Fibroblast of lung (primary cell): ENCODE measurements around the gene SF3B5. TPM values are rescaled to one million over a fixed set of nuclear protein-coding genes. Genes with fewer than 3 reads are reported as not detected.

Experiments used
- DNase-seq, 2 donors: peaks; one replicate each; pipeline versions ENCODE4 v3.0.0 to v3.0.0-alpha.2; 2010; ENCODE audit warnings: low read depth in 2 of 2
- H2AFZ ChIP-seq: 2 replicates; pipeline ENCODE4 v1.5.1; 2012; ENCODE audit warnings: low read length, control low read depth, inconsistent platforms
- H3K27ac ChIP-seq: 2 replicates; pipeline ENCODE4 v1.5.1; 2011; ENCODE audit warnings: low read length, control low read depth; ENCODE audit not compliant: insufficient read depth
- H3K27me3 ChIP-seq: 2 replicates; pipeline ENCODE4 v1.5.1; 2011; ENCODE audit warnings: mild to moderate bottlenecking, low read length; ENCODE audit not compliant: control insufficient read depth, insufficient read depth
- H3K36me3 ChIP-seq: 2 replicates; pipeline ENCODE4 v1.5.1; 2011; ENCODE audit warnings: low read length; ENCODE audit not compliant: control insufficient read depth, insufficient read depth
- H3K4me1 ChIP-seq: 2 replicates; pipeline ENCODE4 v1.5.1; 2011; ENCODE audit warnings: low read length; ENCODE audit not compliant: control insufficient read depth, insufficient read depth; ENCODE audit errors: extremely low read depth
- H3K4me2 ChIP-seq: 2 replicates; pipeline ENCODE4 v1.5.1; 2011; ENCODE audit warnings: low read length, control low read depth; ENCODE audit not compliant: insufficient read depth; ENCODE audit errors: extremely low read depth
- H3K4me3 ChIP-seq, 4 experiments: fragments of 200-600 bp in 1 of 4; sonication (generic) in 1 of 4; replicated peaks in 1 of 4; 2 replicates each; pipeline ENCODE4 v1.5.1; 2011 to 2016; ENCODE audit warnings: low read length in 4 of 4, low read depth in 3 of 4, mild to moderate bottlenecking in 3 of 4, control low read depth in 2 of 4, inconsistent platforms in 1 of 4, mixed read lengths in 1 of 4; ENCODE audit not compliant: insufficient read depth in 1 of 4; ENCODE audit errors: control extremely low read depth in 1 of 4
- H3K79me2 ChIP-seq: 2 replicates; pipeline ENCODE4 v1.5.1; 2012; ENCODE audit warnings: mild to moderate bottlenecking, low read length, inconsistent platforms; ENCODE audit not compliant: control insufficient read depth, insufficient read depth
- H3K9ac ChIP-seq: 2 replicates; pipeline ENCODE4 v1.5.1; 2011; ENCODE audit warnings: mild to moderate bottlenecking, low read length, control low read depth; ENCODE audit not compliant: insufficient read depth
- H3K9me3 ChIP-seq: 2 replicates; pipeline ENCODE4 v1.5.1; 2012; ENCODE audit warnings: low read depth, low read length; ENCODE audit not compliant: control insufficient read depth, insufficient read depth
- H4K20me1 ChIP-seq: 2 replicates; pipeline ENCODE4 v1.5.1; 2011; ENCODE audit warnings: low read length; ENCODE audit not compliant: control insufficient read depth, insufficient read depth; ENCODE audit errors: extremely low read depth
- EZH2 ChIP-seq: IDR thresholded peaks from 2 replicates; pipeline ENCODE4 v1.5.1; 2012; ENCODE audit warnings: low read length, control low read depth, mild to moderate bottlenecking; ENCODE audit errors: missing control alignments
- polyA plus RNA-seq, 2 donors: library from polyadenylated mRNA; depleted of rRNA in 1 of 2; stranded (reverse) in 1 of 2; unstranded in 1 of 2; fragments of >200 nt; gene quantifications; 2 replicates each; pipeline ENCODE4 v1.2.1, GENCODE V29; 2011 to 2012; ENCODE audit warnings: missing spikeins in 1 of 2
- total RNA-seq: library from RNA; depleted of rRNA; stranded (reverse); fragments of >200 nt; gene quantifications from 2 replicates; pipeline ENCODE4 v1.2.1, GENCODE V29; 2014
- TF ChIP-seq, protein P1 (sequence below), 2 donors: IDR thresholded peaks in 1 of 2; conservative IDR thresholded peaks in 1 of 2; 1 replicate in 1 of 2; 2 replicates in 1 of 2; pipeline ENCODE4 v1.5.1; 2011 to 2012; ENCODE audit warnings: low read length in 2 of 2, control low read depth in 1 of 2, inconsistent platforms in 1 of 2, low read depth in 1 of 2, mild to moderate bottlenecking in 1 of 2

The SF3B5 gene
- total and polyA plus RNA-seq, 2 donors (not counting 1 experiment from before 2014, with no cell fraction given), result 75.1 to 148 TPM

DNA sequence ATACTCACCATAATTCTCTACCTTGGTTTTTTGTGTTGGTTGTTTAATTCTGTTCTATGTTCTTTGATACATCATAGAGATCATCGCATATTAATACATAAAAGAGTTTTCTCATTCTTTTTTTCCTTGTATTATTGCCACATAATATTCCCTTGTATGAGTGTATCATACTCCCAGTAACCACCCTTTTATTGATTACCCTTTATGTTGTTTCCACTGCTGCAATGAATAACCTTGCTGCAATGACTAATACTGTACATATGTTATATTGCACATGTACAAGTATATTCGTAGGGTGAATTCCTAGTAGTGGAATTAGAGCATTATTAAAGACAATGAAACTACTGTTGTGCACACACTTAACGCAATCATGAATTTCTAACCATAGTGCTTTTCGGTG lies 9.1 kb upstream of the SF3B5 start:
- DNase-seq, result no peak
- no peak overlapping the region for H3K27ac ChIP-seq
- H3K27me3 ChIP-seq, result no peaks in the 10 kb centered on the region
- no peaks in the 10 kb centered on the region for H3K9me3 ChIP-seq
- no peak overlapping the region for H3K9ac ChIP-seq
- no peaks in the 10 kb centered on the region for H3K4me1 ChIP-seq
- H3K4me3 ChIP-seq, result no peak overlapping the region
- no peak overlapping the region for H2AFZ ChIP-seq
- no peaks in the 10 kb centered on the region for H4K20me1 ChIP-seq
- no peak for TF ChIP-seq EZH2
- TF ChIP-seq, protein P1, sequence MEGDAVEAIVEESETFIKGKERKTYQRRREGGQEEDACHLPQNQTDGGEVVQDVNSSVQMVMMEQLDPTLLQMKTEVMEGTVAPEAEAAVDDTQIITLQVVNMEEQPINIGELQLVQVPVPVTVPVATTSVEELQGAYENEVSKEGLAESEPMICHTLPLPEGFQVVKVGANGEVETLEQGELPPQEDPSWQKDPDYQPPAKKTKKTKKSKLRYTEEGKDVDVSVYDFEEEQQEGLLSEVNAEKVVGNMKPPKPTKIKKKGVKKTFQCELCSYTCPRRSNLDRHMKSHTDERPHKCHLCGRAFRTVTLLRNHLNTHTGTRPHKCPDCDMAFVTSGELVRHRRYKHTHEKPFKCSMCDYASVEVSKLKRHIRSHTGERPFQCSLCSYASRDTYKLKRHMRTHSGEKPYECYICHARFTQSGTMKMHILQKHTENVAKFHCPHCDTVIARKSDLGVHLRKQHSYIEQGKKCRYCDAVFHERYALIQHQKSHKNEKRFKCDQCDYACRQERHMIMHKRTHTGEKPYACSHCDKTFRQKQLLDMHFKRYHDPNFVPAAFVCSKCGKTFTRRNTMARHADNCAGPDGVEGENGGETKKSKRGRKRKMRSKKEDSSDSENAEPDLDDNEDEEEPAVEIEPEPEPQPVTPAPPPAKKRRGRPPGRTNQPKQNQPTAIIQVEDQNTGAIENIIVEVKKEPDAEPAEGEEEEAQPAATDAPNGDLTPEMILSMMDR (conservative IDR thresholded peaks at IDR 0.05 in 1 of 2, IDR thresholded peaks at IDR 0.05 in 1 of 2; ENCODE audit: low read depth in 1 of 2, low read length in 2 of 2), result no peak
- H3K36me3 ChIP-seq, result no peaks in the 10 kb centered on the region
- H3K79me2 ChIP-seq, result no peaks in the 10 kb centered on the region
- no peak overlapping the region for H3K4me2 ChIP-seq

GRCh38 chr6:144103026-144103563 lies 7.7 kb upstream of the SF3B5 start:
- Histone ChIP-seq H3K79me2 (no peaks in the 10 kb centered on the region), H3K4me3 (no peak overlapping the region), H3K9ac (no peak overlapping the region), H3K4me1 (no peaks in the 10 kb centered on the region), H4K20me1 (no peaks in the 10 kb centered on the region), H3K9me3 (no peaks in the 10 kb centered on the region), H3K36me3 (no peaks in the 10 kb centered on the region), H3K27ac (no peak overlapping the region), H3K4me2 (no peak overlapping the region), H3K27me3 (no peaks in the 10 kb centered on the region), H2AFZ (no peak overlapping the region)
- no peak for TF ChIP-seq EZH2
- no peak for DNase-seq

DNA sequence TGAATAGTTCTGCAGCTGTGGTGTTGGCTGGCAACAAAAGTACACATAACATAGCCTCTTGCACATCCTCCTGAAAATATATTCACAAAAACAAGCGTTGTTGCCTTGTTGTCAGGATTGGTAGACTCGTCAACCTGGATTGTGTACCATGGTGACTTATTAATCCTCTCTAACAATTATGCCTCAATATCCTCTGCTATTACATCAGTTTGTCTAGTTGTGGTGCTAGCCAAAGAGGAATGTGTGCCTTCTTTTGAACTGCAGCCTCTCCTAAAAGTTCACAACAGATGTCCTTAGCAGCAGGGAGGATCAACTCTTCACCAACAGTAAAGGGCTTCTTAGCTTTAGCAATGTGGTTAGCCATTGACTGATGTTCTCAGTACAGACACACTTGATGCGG lies 3.6 kb upstream of the SF3B5 start:
- no peaks in the 10 kb centered on the region for H3K9me3 ChIP-seq
- H3K4me1 ChIP-seq, result peaks cover 4% of the 10 kb centered on the region
- H3K27me3 ChIP-seq, result no peaks in the 10 kb centered on the region
- H3K79me2 ChIP-seq, result peaks cover 14% of the 10 kb centered on the region
- H3K4me3 ChIP-seq, result no peak overlapping the region
- no peak overlapping the region for H3K9ac ChIP-seq
- H3K4me2 ChIP-seq, result no peak overlapping the region
- no peaks in the 10 kb centered on the region for H3K36me3 ChIP-seq
- TF ChIP-seq, protein P1 (conservative IDR thresholded peaks at IDR 0.05 in 1 of 2, IDR thresholded peaks at IDR 0.05 in 1 of 2; ENCODE audit: low read depth in 1 of 2, low read length in 2 of 2), result no peak
- no peak for TF ChIP-seq EZH2
- H4K20me1 ChIP-seq, result no peaks in the 10 kb centered on the region
- DNase-seq, result no peak
- H3K27ac ChIP-seq, result no peak overlapping the region
- no peak overlapping the region for H2AFZ ChIP-seq
